ENCODE results near the gene CDH22.

GRCh38 chr20:46157625-46158024 is 150.7 kb downstream of the CDH22 start:
- no peak for TF ChIP-seq CTCF (IDR thresholded peaks at IDR 0.05 in 8 of 11, conservative IDR thresholded peaks at IDR 0.05 in 3 of 11)
- no peak for TF ChIP-seq POLR2AphosphoS5 (IDR thresholded peaks at IDR 0.05)

Measured in spleen (tissue), 7 donors.